Amygdala (tissue), 56 donors: Measurements from ENCODE around the gene LITAFD.
"Not testable (repeated sequence)": the region's sequence is repeated elsewhere in the genome, so short reads cannot be mapped to it uniquely, and the experiment has no call there.

Experiments
- DNase-seq, 56 donors: peaks; one replicate each; lab custom pipeline; 2025; lab: John Stamatoyannopoulos, UW

Gene LITAFD

DNA sequence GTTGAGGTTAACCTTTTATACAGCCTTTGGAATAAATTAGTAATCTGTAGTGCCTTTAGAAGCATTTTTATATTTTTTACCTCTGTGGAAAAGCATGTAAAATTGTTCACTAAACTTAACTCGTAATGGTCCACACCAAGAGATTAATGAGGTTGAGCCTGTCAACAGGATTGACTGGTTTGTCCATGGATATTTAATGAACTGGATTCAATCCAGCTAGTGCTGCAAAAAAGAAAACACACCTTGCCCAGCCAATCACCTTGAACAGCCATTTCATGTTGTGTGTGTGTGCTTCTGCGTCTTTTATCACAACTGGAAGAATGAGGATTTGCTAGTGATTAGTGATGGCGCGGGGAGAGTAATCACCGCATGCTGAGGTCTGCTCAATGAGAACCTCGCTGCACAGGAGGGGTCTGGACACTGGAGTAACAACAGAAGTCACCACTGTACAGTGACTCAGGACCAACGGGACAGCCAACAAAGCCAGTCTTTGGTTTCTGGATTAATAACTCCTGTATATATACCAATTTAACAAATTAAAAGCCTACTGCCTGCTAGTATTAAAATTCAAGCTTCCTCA, 33.7 kb downstream of the LITAFD start:
- no peak for DNase-seq

DNA sequence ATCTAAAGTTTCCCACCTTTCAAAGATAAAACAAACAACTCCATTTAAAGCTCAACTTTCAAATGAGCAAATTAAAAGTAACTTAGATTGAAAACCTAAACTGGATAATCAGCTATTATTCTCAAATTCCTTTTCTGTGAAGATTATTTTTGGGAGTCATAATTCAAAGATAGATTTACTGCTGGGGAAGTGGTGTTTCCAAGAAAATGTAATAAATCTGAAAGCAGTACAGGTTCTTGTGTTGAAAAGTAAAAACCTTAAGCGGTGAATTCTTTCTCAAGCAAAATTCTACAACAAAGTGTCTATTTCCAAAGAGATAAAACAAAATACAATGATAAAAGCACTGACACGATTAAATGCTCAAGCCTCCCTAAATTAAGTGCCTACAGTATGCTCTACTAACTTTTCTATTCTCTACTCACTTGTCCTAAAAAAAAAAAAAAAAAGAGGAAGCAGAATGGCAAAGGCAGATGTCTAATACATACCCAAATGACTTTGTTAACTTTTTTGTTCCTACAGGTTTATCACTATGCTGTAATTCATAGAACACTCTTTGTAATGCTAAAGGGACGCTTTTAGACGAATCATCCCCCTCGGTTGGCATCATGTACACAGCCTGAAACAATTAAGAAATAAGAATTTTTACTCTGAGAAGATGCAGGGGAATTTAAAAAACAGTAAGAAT, 34.5 kb downstream of the LITAFD start:
- DNase-seq = no peak

DNA sequence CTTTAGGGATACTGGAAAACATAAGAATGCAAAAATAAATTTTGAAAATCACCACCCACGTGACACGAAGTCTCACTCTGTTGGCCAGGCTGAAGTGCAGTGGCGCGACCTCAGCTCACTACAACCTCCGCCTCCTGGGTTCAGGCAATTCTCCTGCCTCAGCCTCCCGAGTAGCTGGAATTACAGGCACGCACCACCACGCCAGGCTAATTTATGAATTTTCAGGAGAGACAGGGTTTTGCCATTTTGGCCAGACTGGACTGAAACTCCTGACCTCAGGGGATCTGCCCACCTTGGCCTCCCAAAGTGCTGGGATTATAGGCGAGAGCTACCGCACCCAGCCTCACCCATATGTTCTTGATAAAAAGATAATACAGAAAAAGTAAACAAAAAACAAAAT, 35.2 kb downstream of the LITAFD start:
- not testable (repeated sequence) for DNase-seq

DNA sequence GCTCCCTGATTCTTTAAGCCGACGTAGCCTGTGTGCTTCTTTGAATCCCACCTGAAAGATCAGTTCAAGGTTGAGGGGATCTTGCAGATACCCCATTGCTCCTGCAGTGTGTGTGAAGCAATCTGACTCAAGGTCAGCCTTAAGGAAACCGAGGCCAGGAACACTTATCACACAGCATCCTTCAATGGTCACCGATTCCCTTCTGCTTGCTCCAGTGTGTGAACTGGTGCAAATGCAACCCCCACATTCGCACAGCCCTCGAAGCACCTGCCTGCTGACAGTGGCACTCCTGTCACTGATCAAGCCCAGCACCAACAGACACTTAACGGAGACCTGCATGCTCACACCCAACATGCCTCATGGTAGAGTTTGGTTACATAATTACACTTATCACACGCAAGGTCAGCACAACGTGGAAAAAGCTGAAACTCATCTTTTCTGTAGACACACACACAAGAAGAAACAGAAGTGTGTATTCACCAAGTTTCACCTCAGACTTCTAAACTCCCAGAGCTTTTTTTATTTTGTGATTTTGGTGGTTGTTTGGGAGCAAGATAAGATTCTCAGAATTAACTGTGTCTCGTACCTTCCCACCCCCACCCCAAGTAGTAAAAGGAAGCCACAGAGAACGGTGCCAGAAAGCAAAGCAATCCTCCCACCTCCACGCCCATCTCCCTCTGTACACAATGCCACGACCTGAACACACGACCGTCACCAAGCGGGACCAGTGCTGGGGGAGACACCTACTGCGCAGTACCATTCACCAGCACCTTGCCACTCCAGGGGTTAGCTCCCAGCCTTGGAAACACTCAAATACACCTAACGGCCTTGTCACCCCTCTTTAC, 37.2 kb downstream of the LITAFD start:
- DNase-seq = no peak

DNA sequence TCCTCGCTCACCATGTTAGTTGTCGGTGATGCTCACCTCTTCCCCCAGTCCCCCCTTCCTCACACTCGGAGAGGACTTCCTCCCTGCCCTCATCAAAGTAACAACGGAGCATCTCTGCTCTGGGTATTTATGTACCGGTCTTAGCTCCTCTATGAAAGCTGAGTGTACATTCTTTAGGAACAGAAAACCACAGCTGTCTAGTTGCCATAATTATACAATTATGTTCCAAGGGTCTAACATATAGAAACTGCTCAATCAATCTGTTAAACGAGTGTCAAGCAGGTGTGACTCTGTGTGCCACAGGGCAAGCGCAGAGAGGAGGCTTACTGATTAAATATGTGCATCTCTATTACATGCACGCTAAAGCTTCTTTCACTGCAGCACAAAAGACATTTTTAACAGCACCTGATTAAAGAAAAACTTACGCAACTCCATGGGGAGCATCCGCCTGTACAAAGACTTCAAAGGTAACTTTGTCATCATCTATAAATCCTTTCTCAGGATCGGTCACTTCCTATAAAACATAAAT, 37.8 kb downstream of the LITAFD start:
- no peak for DNase-seq

DNA sequence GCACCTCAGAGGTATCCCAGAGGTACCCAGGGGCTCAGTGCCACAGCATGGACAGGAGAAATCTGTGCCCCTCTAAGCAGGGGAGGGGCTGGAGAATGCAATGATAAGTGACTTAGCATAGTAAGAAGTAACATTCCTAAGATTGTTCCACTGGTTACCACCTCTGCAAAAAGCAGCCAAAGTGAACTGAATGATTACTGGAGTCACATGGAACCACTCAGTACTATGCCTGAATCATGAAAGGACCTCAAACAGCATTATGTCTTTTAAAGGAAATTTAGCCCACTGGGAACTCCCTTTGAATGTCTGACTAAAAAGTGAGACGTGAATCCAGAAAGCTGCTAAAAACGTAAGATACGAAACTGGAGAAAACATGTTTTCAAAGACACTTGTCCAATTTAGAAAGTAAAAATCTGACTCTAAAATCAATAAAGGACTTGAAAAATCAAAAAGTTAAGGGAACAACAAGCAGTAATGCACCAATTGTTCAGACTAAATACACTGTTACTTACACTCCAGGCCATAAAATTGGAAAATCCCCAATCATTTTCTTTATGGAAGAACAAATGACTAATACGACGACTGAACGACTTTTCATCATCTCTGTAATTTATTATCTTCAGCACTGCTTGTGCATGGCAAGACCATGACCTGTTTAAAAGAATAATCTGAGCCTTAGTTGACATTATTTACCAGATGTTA, 38.6 kb downstream of the LITAFD start:
- DNase-seq = no peak

DNA sequence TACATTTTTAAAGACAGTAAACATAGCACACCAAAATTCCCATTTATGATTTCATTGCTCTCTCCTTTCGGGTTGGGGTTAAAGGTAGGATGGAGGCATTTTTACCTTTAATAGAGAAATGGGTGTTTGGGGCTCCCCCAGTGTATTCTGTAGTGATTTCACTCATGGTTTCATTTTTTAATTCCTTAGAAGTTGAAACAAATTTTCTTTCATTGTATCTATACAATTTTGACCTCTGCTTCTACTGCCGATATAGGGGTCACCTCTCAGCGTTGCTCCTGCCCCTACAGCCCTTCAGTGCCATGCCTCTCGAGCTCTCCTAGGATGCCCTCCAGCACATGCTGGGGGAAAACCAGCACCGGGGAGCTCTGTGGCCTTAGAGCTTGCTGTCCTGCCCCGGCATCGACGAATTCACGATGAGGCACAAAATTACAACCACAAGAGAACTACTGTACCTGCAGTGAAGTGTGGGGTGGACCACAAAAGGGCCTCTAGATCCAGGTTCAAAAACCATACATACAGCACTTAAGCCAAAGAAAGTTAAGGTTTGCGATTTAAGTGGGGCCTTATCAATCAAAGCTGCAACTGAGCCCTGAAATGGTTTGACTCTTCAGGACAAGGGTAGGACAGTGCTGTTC, 39.3 kb downstream of the LITAFD start:
- DNase-seq = no peak

DNA sequence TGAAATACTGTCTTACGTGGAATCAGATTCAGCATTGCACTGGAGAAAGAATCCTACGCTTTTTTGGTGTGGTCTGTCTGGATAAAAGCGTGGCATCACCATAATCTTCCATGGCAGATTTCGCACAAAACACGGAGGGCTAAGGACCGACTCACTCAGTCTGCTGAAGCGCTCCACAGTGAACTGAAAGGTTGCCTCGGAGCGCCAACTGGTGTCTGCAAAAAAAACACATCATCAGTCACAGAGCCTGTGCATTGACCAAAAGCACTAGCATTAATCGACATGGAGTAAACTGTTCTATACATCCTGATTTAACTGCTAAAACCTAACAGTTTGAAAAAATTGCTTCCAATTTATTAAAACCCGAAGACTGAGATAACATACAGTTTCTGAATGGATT, 41.0 kb downstream of the LITAFD start:
- DNase-seq = peak in 11 of 56 donors; percentile 2 to 46 (median 14)

DNA sequence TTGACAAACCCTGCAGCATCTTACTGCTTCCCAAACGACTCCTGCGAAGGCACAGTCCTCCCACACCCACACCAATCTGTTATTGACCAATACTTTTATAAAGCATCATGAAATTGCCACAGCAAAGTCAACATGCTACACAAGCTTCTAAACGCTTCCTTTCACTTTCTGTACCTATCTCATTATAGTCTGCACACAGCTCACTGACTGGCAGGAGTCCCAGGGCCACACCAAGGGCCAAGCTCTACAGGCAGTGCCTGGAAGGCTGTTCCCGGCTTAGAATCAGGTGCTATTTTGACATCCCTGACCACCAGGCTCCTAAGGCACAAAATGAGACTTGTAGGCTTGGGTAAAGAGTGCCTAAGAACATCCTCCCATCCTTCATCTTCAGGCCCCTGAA, 42.1 kb downstream of the LITAFD start:
- DNase-seq = peak in 9 of 56 donors; percentile 2 to 23 (median 12)

DNA sequence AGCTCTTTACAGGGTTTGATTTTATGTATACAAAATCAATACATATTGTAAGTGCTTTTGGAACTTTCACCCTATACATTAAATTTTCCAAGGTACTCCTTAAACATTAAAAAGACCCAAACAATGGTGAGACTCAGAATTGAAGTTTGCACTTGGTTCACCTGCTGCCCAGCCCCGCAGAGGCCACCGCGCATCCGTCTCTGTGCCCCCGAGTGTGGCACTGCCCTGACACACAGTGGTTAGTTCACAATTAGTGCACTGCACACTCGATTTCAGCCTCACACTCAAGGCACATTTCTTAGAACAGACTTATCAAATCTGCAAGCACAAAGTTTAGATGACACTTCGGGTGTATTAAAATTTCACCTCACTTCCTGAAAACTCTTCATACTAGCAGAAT, 43.3 kb downstream of the LITAFD start:
- DNase-seq = no peak

DNA sequence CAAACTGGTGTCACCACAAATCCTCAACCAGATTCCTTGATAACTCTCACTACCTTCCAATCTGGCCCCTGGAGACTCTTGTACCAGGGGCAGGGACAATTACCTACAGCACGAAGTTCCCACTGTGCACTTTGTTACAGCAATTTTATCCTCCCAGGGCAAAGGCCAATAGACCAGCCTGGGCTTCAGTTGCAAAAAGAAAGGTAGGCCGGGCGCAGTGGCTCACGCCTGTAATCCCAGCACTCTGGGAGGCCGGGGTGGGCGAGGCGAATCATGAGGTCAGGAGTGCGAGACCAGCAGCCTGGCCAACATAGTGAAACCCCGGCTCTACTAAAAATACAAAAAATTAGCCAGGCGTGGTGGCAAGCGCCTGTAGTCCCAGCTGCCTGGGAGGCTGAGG, 44.7 kb downstream of the LITAFD start:
- no peak for DNase-seq

DNA sequence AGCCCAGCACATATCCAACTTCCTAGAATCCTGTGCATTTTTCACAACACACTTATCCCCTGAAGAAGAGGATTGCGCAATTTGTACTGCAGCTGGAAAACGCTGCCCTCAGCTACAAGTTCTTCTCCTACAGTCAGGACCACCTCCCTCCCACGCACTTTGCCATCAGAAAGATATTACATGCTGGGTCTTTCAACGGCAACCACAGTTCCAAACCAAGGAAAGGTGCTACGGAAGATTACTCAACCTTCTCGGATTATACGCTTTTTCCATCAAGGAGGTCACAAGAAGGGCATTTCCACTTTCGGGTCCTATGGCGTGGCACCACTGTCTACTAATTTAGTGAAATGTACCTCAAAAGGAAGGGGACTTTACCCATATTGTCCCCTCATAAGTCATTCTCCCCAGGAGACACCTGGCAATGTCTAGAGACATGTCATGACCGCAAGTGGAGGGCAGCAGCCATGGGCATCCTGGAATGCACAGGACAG, 46.4 kb downstream of the LITAFD start:
- no peak for DNase-seq

DNA sequence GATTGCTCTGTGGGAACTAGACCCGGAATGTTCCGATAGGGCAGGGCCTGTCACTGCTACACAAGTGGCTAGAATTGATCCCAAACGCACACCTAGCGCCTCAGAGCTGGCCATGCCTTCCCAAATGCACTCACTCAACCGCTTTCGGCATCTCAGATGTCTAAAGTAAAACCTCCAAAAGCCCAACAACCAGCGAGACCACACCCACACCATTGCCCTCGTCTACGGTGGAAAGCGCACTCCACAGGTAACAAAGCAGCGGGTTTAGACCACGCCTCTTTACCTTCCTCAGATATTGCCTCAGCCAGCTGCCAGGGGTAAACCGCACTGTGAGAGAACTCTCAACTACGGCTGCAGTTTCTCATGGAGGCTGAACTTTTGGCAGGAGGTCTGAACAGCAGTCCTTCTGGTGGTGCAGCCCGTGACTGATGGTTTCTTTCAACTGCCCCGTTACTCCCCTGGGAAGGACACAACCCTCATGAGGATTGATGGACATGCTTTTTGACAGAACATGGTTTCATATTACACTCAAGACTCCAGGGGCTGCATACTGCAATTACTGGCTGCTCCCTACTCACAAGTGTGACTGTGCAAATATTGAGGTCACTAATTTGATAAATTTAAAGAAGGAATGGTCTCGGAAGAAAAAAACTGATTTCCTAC, 47.1 kb downstream of the LITAFD start:
- DNase-seq = no peak

DNA sequence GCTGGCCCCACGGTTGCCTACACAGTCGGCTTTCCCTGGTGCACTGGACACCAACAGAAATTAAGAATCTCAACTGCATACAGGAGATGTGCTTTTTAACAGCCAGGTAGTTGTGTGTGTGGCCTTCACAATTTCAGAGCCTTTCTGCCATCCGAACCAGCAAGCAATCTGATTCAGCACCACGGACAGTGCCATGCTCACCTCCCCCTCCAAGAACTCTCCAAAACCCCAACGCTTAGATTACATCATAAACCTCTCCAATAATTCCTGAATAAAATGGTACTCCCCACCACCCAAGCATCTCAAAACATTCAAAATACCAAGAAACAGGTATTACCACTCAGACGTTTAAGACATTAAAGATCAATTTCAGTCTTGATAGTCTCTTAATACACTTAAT, 49.7 kb downstream of the LITAFD start:
- peak in 5 of 56 donors; percentile 5 to 22 (median 13) for DNase-seq

DNA sequence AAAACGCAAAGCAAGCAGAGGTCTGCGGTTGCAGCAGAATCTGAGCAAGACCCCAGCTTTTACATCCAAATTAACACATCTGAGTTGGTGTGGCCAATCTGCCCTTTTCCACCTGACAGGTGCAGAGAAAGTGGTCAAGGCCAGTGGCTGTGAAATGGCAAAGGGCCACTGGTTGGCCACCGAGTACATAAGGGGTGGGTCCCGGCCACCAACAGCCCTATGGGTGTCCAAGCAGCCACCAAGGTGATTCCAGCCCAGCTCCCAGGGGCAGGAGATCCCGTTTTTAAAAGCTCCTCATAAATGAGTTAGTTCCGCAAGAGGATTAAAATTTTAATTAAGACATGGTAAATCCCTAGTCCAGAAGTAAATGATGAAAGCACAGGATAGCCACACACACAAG, 52.5 kb downstream of the LITAFD start:
- no peak for DNase-seq
